Subcutaneous adipose tissue (tissue), 4 donors: Measurements from ENCODE around the gene FUT8. TPM values are rescaled to one million over a fixed set of nuclear protein-coding genes. Genes with fewer than 3 reads are reported as not detected.

Experiments
- total RNA-seq, 4 donors: library from RNA; depleted of rRNA; stranded (reverse); fragments of >200 nt; gene quantifications; one replicate each; pipeline ENCODE4 v1.1.0, GENCODE V29; 2016
- TF ChIP-seq, protein P1 (sequence below): fragments of 450-650 bp; IDR thresholded peaks from one replicate; pipeline ENCODE4 v1.5.1; 2016; ENCODE audit warnings: low read depth, mild to moderate bottlenecking, control low read depth, antibody characterized with exemption, moderate library complexity

Gene FUT8
- total RNA-seq, 4 donors from 2014 or later: 21.8 to 33.3 (median 24.7) TPM

DNA sequence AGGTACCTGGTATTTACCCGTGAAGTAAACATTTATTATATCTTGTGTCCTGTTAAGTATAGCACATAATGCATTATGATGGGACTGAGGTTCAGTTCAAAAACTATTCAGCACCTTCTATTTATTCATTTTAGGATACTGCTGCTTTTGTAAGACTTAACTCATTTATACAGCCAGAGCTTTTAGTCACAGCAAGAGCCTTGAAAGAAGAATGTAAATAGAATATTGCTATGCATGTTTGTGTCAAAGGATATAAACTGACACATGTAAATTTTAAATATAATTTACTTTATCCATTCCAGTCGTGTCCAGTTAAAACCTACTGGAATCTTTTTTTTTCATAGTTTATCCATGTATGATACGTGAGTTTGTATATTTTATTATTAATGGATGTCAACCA lies 168.8 kb downstream of the FUT8 start:
- TF ChIP-seq, protein P1, sequence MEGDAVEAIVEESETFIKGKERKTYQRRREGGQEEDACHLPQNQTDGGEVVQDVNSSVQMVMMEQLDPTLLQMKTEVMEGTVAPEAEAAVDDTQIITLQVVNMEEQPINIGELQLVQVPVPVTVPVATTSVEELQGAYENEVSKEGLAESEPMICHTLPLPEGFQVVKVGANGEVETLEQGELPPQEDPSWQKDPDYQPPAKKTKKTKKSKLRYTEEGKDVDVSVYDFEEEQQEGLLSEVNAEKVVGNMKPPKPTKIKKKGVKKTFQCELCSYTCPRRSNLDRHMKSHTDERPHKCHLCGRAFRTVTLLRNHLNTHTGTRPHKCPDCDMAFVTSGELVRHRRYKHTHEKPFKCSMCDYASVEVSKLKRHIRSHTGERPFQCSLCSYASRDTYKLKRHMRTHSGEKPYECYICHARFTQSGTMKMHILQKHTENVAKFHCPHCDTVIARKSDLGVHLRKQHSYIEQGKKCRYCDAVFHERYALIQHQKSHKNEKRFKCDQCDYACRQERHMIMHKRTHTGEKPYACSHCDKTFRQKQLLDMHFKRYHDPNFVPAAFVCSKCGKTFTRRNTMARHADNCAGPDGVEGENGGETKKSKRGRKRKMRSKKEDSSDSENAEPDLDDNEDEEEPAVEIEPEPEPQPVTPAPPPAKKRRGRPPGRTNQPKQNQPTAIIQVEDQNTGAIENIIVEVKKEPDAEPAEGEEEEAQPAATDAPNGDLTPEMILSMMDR: no peak

DNA sequence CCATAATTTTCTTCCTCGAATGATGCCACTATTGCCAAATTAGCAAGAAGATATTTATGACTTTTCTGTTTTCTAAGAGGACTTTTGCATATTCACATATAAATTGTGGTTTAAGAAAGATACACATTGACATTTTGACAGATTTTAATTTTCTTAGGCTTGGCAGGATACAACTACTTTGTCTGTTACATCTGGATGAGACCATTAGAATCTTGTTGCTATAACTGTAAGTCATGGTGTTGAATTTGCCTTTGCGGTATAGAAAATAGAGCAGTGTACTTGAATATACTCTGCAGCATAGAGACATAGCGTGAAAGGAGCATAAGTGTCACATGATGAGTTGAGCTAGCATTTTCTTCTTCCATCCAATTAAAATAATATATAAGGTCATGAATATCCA lies 169.3 kb downstream of the FUT8 start:
- TF ChIP-seq, protein P1: no peak

- TF ChIP-seq, protein P1: no peak
Observed at GRCh38 chr14:65585216-65585615, 172.7 kb downstream of the FUT8 start.

DNA sequence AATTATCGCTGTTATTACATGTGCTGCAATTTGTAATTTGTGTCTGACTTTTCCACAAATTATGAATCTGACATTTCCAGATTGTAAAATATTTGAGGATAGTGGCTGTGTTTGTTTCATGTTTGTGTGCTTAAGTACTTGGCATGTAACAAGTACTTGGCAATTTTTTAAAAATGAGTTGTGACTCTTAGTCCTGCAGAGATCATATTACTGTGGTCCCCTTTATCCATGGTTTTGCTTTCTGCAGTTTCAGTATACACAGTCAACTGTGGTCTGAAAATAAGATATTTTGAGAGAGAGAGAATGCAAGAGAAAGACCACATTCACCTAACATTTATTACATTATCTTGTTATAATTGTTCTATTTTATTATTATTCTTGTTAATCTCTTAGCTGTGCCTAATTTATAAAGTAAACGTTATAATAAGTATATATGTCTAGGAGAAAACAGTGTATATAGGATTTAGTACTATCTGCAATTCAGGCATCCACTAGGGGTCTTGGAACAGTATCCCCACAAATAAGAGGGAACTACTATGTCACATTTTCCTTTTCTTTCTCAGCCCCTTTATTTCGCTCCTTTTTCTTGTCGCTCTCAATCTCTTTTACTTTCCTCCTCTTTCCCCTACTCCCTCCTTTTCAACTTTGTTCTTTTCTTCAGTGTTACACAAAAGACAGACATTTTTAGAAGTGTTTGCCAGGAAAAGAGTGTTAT lies 176.1 kb downstream of the FUT8 start:
- TF ChIP-seq, protein P1: no peak

DNA sequence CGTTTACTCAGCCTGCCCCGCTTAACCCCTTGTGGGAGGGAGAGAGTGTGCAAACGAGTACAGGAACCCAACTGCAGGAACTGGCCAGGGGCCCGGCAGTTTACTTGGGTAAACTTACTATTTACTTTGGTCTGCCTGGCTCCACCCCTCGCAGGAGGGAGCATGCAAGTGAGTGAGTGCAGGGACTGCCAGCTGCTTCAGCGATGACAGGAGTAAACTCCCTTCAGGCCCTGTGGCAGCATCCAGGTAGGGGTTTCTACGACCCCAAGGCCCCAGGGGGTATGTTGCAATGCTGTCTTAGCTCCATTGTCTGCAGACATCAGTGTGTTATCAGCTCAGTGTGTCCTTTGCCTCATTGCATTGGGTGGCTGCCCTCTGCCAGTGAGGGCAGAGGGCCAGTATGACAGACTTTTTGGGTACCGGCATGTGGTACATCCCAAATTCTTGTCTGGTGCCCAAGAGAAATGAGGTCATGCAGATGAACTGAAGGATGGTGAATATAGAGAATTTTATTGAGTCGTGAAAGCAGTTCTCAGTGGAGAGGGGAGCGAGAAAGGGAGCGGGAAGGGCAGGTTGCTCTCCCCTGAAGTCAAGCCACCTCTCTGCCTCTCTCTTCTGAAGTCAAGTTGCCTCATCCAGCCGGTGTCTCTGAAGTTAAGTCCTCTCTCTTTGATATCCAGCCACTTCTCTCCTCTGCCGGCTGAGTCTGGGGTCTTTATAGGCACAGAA lies 181.8 kb downstream of the FUT8 start:
- TF ChIP-seq, protein P1: no peak

DNA sequence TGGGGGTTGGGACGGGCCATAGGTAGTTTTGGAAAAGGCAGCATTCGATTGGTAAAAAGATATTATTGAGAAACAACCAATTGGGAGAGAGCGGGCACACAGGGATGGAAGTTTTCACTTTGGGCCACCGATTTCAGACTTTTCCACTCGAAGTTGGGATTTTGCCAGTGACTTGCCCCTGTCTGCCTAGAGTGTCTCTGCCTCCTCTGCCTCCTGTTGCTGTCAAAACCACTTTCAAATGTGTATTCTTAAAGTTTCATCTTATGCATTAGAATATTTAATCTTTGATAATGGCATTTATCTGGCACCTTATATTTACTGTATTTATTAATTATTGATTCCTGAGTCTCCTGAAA lies 182.3 kb downstream of the FUT8 start:
- TF ChIP-seq, protein P1: no peak

GRCh38 chr14:65599375-65599774 lies 186.8 kb downstream of the FUT8 start:
- TF ChIP-seq, protein P1: no peak
